ENCODE results near the gene SCNN1G. TPM values are rescaled to one million over a fixed set of nuclear protein-coding genes. Genes with fewer than 3 reads are reported as not detected.

SCNN1G gene
- total RNA-seq, 1 experiment from 2014 or later: 1.3 TPM

GRCh38 chr16:23255000-23255399 lies 72.5 kb downstream of the SCNN1G start (continued):
- TF ChIP-seq ZNF425 (CRISPR knock-in tag; conservative IDR thresholded peaks at IDR 0.05) (no peak), E2F5 (CRISPR knock-in tag; IDR thresholded peaks at IDR 0.05) (no peak), SP1 (CRISPR knock-in tag; conservative IDR thresholded peaks at IDR 0.05) (no peak), NFYB (CRISPR knock-in tag; conservative IDR thresholded peaks at IDR 0.05; ENCODE audit: low read depth) (no peak), E2F4 (CRISPR knock-in tag; IDR thresholded peaks at IDR 0.05; ENCODE audit: borderline replicate concordance, low read depth) (no peak), NFATC4 (CRISPR knock-in tag; IDR thresholded peaks at IDR 0.05) (no peak)

GRCh38 chr16:23256440-23256839 lies 73.9 kb downstream of the SCNN1G start:
- POLR2A ChIA-PET: no interaction called here

More at GRCh38 chr16:23256440-23256839, 73.9 kb downstream of the SCNN1G start:
- CTCF ChIA-PET: no interaction called here
- H3K4me1 Mint-ChIP-seq: peaks cover 6% of the 10 kb centered on the region; the same call in 1 of the 2 replicates
- no peak for ATAC-seq
- H3K27ac Mint-ChIP-seq: no peak overlapping the region
- no peaks in the 10 kb centered on the region for H3K36me3 Mint-ChIP-seq
- peaks cover 4% of the 10 kb centered on the region for H3K9me3 Mint-ChIP-seq
- no peak overlapping the region for H3K4me3 Mint-ChIP-seq
- H3K27me3 Mint-ChIP-seq (ENCODE audit: low read depth): no peaks in the 10 kb centered on the region
- TF ChIP-seq HMGXB4 (CRISPR knock-in tag; IDR thresholded peaks at IDR 0.05) (no peak), ZNF263 (CRISPR knock-in tag; IDR thresholded peaks at IDR 0.05; ENCODE audit: low read depth) (no peak), CREM (CRISPR knock-in tag; IDR thresholded peaks at IDR 0.05) (no peak), SMAD3 (CRISPR knock-in tag; IDR thresholded peaks at IDR 0.05; ENCODE audit: borderline replicate concordance) (no peak), USF2 (CRISPR knock-in tag; IDR thresholded peaks at IDR 0.05) (no peak), JUN (CRISPR knock-in tag; IDR thresholded peaks at IDR 0.05) (no peak), ZNF416 (CRISPR knock-in tag; IDR thresholded peaks at IDR 0.05) (no peak), MLX (CRISPR knock-in tag; IDR thresholded peaks at IDR 0.05) (no peak), NR1H2 (CRISPR knock-in tag; IDR thresholded peaks at IDR 0.05) (no peak), E2F5 (CRISPR knock-in tag; IDR thresholded peaks at IDR 0.05) (no peak), ZMAT4 (CRISPR knock-in tag; IDR thresholded peaks at IDR 0.05) (no peak), CDX4 (CRISPR knock-in tag; IDR thresholded peaks at IDR 0.05; ENCODE audit: borderline replicate concordance) (no peak), CBFB (CRISPR knock-in tag; IDR thresholded peaks at IDR 0.05; ENCODE audit: low read depth) (no peak), TP53 (CRISPR knock-in tag; IDR thresholded peaks at IDR 0.05) (no peak), PRRX2 (CRISPR knock-in tag; IDR thresholded peaks at IDR 0.05) (no peak)
- DNase-seq (ENCODE audit: low spot score): no peak

Measured in WTC11 (cell line).